IPS DF 6.9 (cell line): ENCODE measurements around the gene PDE8A.

ENCODE experiments used
- DNase-seq: peaks from one replicate; pipeline ENCODE4 v3.0.0-alpha.2; 2013; ENCODE audit warnings: low read depth, low spot score
- H3K27ac ChIP-seq: one replicate; pipeline ENCODE4 v1.5.1; 2013; ENCODE audit warnings: low read length, control low read depth
- H3K27me3 ChIP-seq: 2 replicates; pipeline ENCODE4 v1.6.1; 2013; ENCODE audit warnings: mild to moderate bottlenecking, low read length; ENCODE audit not compliant: control insufficient read depth, insufficient read depth
- H3K36me3 ChIP-seq: 2 replicates; pipeline ENCODE4 v1.6.1; 2013; ENCODE audit warnings: low read length; ENCODE audit not compliant: control insufficient read depth, insufficient read depth
- H3K4me1 ChIP-seq: 2 replicates; pipeline ENCODE4 v1.6.1; 2013; ENCODE audit warnings: low read length; ENCODE audit not compliant: control insufficient read depth, insufficient read depth
- H3K4me3 ChIP-seq: 2 replicates; pipeline ENCODE4 v1.5.1; 2013; ENCODE audit warnings: mild to moderate bottlenecking, low read length
- H3K9me3 ChIP-seq: 2 replicates; pipeline ENCODE4 v1.6.1; 2013; ENCODE audit warnings: low read length, inconsistent platforms; ENCODE audit not compliant: control insufficient read depth, insufficient read depth
- WGBS: extraction: QIAGEN DNeasy Blood & Tissue Kit; methylation state at CpG from one replicate; pipeline ENCODE4 v1.1.7; 2013; ENCODE audit warnings: mixed read lengths, missing lambda C conversion rate; ENCODE audit not compliant: insufficient read length, insufficient coverage; 5-methylcytosine and 5-hydroxymethylcytosine counted together

The PDE8A gene

GRCh38 chr15:85120351-85121113, 138.9 kb downstream of the PDE8A start:
- no peaks in the 10 kb centered on the region for H3K27me3 ChIP-seq
- no CpG with 5 or more reads among the region's 4 CpGs for WGBS
- H3K27ac ChIP-seq: no peak overlapping the region
- no peak overlapping the region for H3K4me3 ChIP-seq
- DNase-seq: no peak
- no peaks in the 10 kb centered on the region for H3K36me3 ChIP-seq
- no peaks in the 10 kb centered on the region for H3K9me3 ChIP-seq
- no peaks in the 10 kb centered on the region for H3K4me1 ChIP-seq

GRCh38 chr15:85124173-85124572, 142.5 kb downstream of the PDE8A start:
- H3K36me3 ChIP-seq: no peaks in the 10 kb centered on the region
- no peak overlapping the region for H3K4me3 ChIP-seq
- DNase-seq: no peak
- WGBS: no CpG with 5 or more reads among the region's 1 CpG
- H3K27ac ChIP-seq: no peak overlapping the region
- no peaks in the 10 kb centered on the region for H3K9me3 ChIP-seq
- no peaks in the 10 kb centered on the region for H3K27me3 ChIP-seq
- no peaks in the 10 kb centered on the region for H3K4me1 ChIP-seq

- no peak for DNase-seq
Measured at GRCh38 chr15:85125056-85125661, 143.5 kb downstream of the PDE8A start.

GRCh38 chr15:85128621-85129020, 147.0 kb downstream of the PDE8A start:
- Histone ChIP-seq H3K36me3 (no peaks in the 10 kb centered on the region), H3K4me1 (no peaks in the 10 kb centered on the region), H3K4me3 (no peak overlapping the region), H3K9me3 (no peaks in the 10 kb centered on the region), H3K27ac (no peak overlapping the region), H3K27me3 (no peaks in the 10 kb centered on the region)
- no peak for DNase-seq

More at GRCh38 chr15:85125056-85125661, 143.5 kb downstream of the PDE8A start:
- Histone ChIP-seq H3K27me3 (no peaks in the 10 kb centered on the region), H3K36me3 (no peaks in the 10 kb centered on the region), H3K4me3 (no peak overlapping the region), H3K27ac (no peak overlapping the region), H3K4me1 (no peaks in the 10 kb centered on the region), H3K9me3 (no peaks in the 10 kb centered on the region)
- no CpG with 5 or more reads among the region's 4 CpGs for WGBS

DNA sequence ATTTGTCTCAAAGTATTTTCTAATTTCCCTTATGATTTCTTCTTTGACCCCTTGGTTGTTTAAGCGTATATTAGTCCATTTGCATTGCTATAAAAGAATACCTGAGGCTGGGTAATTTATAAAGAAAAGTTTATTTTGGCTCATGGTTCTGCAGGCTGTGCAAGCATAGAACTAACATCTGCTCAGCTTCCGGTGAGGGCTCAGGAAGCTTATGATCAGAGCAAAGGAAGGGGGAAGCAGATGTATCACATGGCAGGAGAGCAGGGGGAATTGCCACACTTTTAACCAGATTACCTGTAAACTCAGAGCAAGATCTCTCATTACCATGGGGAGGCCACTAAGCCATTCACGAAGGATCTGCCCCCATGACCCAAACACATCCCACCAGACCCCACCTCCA, 148.2 kb downstream of the PDE8A start:
- no peaks in the 10 kb centered on the region for H3K9me3 ChIP-seq
- DNase-seq: no peak
- no CpG with 5 or more reads among the region's 3 CpGs for WGBS
- no peaks in the 10 kb centered on the region for H3K36me3 ChIP-seq
- H3K27me3 ChIP-seq: no peaks in the 10 kb centered on the region
- H3K27ac ChIP-seq: no peak overlapping the region
- no peak overlapping the region for H3K4me3 ChIP-seq
- no peaks in the 10 kb centered on the region for H3K4me1 ChIP-seq

DNA sequence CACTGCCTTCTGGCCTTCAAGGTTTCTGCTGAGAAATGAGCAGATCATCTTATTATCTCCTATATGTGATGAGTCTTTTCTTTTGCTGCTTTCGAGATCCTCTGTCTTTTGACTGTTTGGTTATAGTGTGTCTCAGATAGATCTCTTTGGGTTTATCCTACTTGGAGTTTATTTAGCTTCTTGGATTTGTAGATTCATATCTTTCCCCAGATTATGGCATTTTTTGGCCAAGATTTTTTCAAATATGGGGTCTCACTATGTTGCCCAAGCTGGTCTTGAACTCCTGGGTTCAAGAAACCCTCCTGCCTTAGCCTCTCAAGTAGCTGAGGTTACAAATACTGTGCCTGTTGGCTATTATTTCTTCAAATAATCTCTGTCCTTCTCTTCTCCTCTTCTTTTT, 150.3 kb downstream of the PDE8A start:
- H3K27ac ChIP-seq: no peak overlapping the region
- no CpG with 5 or more reads among the region's 1 CpG for WGBS
- no peaks in the 10 kb centered on the region for H3K36me3 ChIP-seq
- no peak for DNase-seq
- no peaks in the 10 kb centered on the region for H3K4me1 ChIP-seq
- H3K27me3 ChIP-seq: no peaks in the 10 kb centered on the region
- no peak overlapping the region for H3K4me3 ChIP-seq
- H3K9me3 ChIP-seq: no peaks in the 10 kb centered on the region

DNA sequence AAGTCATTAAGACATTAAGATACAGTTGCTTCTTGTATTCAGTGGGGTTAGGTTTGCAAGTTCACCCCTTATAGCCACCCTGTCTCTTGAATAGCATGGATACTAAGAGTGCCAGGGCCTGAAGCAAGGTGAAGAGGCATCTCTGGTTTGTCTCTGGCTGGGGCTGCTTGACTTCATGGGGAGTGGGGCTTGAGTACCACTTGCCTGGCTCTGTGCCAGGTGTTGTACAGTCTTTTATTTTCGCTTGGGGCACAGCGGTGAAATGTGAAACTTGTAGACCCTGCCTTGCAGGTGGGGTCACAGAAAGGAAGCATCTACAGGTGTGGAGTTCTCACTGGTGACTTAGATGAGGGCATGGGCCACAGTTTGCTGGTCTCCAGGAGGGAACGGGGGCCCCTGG, 152.1 kb downstream of the PDE8A start:
- Histone ChIP-seq H3K36me3 (no peaks in the 10 kb centered on the region), H3K4me3 (no peak overlapping the region), H3K9me3 (no peaks in the 10 kb centered on the region), H3K27me3 (no peaks in the 10 kb centered on the region), H3K27ac (no peak overlapping the region), H3K4me1 (no peaks in the 10 kb centered on the region)
- no CpG with 5 or more reads among the region's 3 CpGs for WGBS
- no peak for DNase-seq

- no peak overlapping the region for H3K27ac ChIP-seq
- H3K9me3 ChIP-seq: no peaks in the 10 kb centered on the region
- DNase-seq: no peak
- no peaks in the 10 kb centered on the region for H3K4me1 ChIP-seq
- H3K27me3 ChIP-seq: no peaks in the 10 kb centered on the region
- H3K4me3 ChIP-seq: no peak overlapping the region
- WGBS: no CpG with 5 or more reads among the region's 11 CpGs
- no peaks in the 10 kb centered on the region for H3K36me3 ChIP-seq
Measured at GRCh38 chr15:85137489-85138168, 156.0 kb downstream of the PDE8A start.

- Histone ChIP-seq H3K36me3 (no peaks in the 10 kb centered on the region), H3K4me1 (no peaks in the 10 kb centered on the region), H3K27me3 (no peaks in the 10 kb centered on the region), H3K9me3 (no peaks in the 10 kb centered on the region), H3K27ac (no peak overlapping the region), H3K4me3 (no peak overlapping the region)
- WGBS: no CpG with 5 or more reads among the region's 2 CpGs
- DNase-seq: no peak
Measured at GRCh38 chr15:85139391-85139790, 157.7 kb downstream of the PDE8A start.

DNA sequence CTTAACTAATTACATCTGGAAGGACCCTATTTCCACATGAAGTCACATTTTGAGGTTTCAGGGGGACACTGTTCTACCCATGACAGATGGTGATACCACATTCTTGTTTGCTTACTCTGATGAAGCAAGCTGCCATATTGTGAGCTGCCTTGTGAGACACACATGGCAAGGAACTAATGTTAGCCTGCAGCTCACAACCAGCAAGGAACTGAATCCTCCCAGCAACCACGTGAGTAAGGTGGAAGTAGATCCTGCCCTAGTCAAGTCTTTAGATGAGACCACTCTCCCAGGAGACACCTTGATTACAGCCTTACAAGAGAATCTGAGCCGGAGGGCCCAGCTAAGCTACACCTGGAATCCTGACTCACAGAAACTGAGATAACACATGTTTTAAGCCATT, 160.1 kb downstream of the PDE8A start:
- Histone ChIP-seq H3K36me3 (no peaks in the 10 kb centered on the region), H3K4me3 (no peak overlapping the region), H3K9me3 (no peaks in the 10 kb centered on the region), H3K27me3 (no peaks in the 10 kb centered on the region), H3K27ac (no peak overlapping the region), H3K4me1 (no peaks in the 10 kb centered on the region)
- no peak for DNase-seq
- no CpG with 5 or more reads among the region's 2 CpGs for WGBS
